Stimulated activated CD4-positive, alpha-beta T cell treated with anti-CD3 and anti-CD28 coated beads, TNF-alpha, amount 100 ng/mL, for 1 hour (primary cell): ENCODE measurements around the gene ATF6.
"Not testable (repeated sequence)": the region's sequence is repeated elsewhere in the genome, so short reads cannot be mapped to it uniquely, and the experiment has no call there.

ENCODE experiments used
- DNase-seq, 3 donors: peaks; one replicate each; pipeline ENCODE4 v3.0.0-alpha.2; 2020; ENCODE audit warnings: low read depth in 3 of 3, low spot score in 1 of 3

ATF6 gene

DNA sequence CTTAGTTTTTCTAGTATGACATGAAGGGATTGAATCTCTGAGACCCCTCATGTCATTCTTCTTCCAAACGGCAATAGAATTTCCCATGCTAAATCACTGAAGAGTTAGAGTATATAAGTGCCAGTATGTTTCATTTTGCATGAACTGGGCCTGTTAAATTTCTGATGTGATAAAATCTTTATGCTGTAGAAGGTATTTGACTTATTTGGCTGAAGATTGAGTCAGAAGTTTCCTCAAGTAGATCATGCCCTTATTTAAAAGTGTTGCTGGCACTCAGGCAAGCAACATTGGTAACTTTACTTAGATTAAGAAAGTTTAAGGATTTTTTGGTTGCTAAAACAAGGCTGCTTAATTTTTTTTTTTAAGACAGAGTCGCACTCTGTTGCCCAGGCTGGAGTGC lies 13.3 kb downstream of the ATF6 start:
- DNase-seq: no peak

DNA sequence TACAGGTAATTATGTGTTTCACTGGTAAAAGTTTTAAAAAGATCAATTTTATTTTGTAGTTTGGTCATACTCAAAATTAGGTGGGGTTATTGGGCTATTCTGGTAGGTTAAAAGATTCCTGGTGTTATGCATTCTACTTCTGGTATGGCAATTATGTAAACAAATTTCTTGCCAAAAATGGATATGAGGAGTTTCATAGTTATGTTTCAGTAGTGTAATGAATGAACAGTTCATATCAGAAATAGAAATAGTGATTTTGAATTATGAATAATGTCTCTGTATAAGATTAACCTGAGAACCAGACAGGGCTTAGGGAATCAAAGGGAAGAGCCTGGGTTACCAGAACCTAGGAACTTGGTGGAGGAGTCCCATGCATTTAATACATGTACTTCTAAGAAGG lies 15.9 kb downstream of the ATF6 start:
- no peak for DNase-seq

DNA sequence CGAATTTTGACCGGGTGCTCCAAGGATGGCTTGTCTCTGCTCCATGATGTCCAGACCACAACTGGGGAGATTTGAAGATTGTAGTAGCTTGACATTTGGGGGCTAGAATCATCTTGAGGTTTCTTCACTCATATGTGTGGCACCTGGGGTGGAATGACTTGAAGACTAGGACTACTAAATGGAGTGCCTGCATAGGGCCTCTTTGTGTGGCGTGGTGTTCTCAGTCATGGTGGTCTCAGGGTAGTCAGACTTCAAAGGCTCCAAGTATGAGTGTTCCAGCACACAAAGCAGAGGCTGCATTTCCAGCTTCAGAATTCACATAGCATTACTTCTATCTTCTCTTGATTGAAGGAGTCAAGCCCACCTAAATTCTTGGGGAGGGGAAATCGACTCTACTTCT lies 16.8 kb downstream of the ATF6 start:
- DNase-seq: no peak

DNA sequence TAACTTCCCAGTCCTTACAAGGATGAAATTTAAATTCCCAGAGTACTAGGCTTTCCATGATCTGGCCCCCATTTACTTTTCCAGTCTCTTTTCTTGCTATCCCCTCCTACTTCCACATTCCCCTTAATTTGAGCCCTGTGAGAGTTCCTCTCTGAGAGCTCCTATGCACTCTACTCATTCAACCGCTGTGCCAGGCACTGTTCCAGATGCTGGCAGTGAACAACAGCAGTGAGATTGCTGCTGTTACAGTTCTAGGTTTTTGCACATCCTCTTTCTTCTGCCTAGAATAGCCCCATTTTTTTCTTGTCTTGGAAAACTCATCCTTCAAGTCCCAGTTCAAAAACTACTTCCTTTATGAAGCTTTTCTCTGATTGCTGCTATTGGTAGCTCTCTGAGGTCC lies 18.8 kb downstream of the ATF6 start:
- no peak for DNase-seq

DNA sequence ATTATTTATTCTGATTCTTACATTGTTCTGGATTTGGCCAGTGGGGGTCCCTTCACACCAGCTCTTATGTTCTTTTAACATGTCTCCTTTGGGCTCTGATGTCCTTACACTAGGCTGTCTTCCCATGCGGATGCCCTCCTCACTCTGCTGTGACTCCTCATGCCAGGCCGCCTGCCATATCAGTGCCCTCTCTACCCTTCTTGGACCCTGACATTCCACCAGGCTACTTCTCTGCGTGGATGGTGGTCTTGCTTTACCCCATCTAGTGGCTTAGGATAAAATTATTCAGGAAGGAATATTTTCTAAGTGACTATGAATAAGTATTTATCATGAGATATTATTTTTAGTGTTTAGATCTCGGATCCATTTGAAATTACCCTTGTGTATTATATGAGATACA lies 21.2 kb downstream of the ATF6 start:
- DNase-seq: no peak

DNA sequence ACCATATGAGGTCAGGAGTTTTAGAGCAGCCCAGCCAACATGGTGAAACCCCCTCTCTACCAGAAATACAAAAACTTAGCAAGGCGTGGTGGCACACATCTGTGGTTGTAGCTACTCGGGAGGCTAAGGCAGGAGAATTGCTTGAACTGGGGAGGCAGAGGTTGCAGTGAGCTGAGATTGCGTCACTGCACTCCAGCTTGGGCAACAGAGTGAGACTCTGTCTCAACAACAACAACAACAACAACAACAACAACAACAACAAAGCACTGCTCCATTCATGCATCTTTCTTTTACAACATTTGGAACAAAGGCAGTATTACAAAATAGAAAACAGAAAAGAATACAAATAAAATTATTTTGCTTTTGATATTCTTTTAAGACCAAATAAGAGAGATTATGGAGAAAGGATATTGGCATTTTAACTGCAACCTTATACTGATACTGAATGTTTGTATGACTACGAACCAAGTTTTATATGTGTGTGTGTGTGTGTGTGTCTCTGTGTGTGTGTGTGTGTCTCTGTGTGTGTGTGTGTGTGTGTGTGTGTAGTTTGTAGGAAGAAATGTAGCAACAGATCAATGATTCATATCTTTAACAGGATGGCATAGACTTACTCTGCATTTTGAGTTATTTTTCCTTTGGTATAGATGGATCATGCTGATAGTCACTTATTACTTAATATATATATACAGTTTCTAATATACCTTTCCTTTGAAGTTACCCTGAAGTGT lies 24.6 kb downstream of the ATF6 start:
- DNase-seq: no peak

DNA sequence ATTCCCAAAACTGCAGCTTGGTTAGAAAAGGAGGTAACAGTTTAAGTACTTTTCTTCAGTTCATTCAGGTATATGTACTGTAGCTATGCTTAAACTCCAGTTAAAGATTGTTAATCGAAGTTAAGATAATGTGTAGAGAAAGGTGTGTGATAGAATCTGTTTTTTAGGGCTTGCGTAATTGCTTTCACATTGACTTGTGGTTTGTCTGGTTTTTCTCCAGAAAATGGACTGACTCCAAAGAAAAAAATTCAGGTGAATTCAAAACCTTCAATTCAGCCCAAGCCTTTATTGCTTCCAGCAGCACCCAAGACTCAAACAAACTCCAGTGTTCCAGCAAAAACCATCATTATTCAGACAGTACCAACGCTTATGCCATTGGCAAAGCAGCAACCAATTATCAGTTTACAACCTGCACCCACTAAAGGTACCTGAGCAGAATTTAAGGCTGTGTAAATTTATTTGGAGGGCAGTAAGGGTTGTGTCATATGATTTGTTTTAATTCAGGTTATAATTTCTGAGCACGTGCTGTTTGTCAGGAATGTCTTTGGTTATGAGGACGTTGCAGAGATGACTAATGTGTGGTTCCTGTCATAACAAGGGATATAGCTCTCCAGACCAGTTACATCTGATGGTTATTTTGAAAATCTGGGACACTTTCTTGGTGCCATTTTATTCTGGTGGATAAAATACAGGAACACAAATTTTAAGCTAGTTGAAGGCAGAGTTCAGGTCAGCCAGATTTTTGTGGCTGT lies 26.0 kb downstream of the ATF6 start:
- no peak for DNase-seq

DNA sequence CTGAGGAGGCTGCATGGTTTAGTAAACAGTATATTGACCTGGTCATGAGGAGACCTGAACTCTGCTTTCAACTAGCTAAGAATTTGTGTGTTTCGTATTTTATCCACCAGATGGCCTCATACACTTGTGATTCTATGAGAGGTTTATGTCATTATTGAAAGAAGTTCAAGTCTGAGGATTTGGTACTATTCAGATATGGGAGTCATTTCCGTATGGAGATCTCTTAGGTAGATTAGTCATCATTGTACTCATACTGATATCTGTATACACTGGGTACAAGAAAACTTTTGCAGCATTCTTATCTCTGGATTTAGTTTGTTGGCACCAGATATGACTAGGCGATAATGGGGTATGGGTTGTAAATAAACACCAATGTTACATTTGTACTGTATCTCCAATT lies 26.6 kb downstream of the ATF6 start:
- DNase-seq: no peak

DNA sequence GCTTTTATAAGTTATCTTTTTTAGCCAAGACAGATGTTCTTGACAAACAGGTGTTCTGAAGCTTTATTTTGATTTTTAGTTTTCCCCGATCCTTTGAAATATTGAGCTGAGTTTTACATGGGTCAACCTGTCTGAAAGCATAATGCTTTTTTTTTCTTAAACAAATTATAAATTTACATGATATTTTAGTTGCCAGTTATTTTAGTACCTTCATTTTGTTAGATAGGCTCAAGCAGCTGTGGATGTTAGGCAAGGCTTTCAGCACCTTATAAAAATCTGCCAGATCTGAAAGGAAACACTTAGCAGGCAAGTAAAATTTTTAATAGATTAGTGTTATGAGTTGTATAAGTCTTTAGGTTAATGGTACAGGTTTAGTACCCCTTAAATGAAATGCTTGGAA lies 33.7 kb downstream of the ATF6 start:
- DNase-seq: no peak

DNA sequence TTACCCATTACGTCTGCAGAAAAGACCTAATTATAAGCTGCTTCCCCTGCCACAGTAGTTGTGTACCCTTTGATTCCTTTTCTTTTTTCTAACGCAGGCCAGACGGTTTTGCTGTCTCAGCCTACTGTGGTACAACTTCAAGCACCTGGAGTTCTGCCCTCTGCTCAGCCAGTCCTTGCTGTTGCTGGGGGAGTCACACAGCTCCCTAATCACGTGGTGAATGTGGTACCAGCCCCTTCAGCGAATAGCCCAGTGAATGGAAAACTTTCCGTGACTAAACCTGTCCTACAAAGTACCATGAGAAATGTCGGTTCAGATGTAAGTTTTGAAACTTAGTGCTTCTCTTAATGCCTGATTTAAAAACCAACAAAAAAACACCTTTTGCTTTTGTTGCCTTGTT lies 35.8 kb downstream of the ATF6 start:
- DNase-seq: no peak

DNA sequence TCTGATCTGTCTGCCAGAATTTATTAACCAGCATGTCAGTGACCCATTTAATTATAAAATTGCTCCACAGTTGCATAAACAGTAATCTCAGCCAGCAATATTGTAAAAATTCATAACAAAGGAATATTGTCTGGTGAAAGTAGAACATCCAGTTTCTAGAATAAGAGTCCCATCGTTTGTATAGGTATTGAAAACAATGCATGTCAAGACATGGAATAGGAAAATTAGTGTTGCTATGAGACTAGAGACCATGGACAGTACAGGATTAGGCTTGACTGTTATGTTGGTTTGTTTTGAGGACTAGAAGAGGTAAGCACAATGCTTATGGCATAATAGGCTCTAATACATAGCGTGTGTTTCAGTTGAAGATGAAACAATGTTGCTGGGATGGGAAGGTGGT lies 37.1 kb downstream of the ATF6 start:
- DNase-seq: no peak

DNA sequence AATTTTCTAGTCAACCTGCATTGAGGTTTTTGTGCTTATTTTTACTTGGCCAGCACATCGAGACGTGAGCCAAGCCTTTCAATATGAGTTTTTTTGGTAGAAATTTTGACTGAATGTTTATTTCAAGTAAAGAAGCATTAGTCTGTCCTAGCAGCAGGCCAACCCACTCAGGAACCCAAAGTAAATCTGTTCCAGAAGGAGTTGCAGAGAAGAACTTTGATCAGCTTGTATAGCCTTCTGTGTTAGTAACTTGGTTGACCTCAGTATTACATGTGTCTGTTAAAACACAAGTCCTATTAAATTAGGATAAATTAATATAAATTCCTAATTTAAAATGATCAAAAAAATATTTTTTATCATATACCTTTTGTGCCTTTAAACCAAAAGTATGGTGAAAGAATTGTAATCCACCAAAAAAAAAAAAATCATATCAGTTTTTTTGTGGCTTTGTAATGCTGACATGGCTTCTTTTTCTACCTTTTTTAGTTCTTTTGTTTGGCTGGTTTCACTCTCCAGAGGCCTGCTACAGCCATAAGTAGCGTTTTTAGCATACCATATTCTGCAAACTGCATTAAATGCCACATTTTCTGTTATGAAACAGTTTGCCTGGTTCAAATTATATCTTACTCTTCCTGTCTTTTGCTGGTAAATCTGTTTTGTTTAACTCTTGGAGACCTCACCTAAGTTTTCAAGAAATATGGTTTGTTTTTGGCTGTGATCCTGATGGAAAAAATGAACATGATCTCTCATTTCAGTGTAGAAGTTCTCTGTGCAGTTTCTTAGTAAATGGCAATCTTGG lies 39.5 kb downstream of the ATF6 start:
- no peak for DNase-seq

DNA sequence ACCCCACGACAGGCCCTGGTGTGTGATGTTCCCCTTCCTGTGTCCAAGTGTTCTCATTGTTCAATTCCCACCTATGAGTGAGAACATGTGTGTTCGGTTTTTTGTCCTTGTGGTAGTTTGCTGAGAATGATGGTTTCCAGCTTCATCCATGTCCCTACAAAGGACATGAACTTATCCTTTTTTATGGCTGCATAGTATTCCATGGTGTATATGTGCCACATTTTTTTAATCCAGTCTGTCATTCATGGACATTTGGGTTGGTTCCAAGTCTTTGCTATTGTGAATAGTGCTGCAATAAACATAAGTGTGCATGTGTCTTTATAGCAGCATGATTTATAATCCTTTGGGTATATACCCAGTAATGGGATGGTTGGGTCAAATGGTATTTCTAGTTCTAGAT lies 43.1 kb downstream of the ATF6 start:
- DNase-seq: not testable (repeated sequence)

DNA sequence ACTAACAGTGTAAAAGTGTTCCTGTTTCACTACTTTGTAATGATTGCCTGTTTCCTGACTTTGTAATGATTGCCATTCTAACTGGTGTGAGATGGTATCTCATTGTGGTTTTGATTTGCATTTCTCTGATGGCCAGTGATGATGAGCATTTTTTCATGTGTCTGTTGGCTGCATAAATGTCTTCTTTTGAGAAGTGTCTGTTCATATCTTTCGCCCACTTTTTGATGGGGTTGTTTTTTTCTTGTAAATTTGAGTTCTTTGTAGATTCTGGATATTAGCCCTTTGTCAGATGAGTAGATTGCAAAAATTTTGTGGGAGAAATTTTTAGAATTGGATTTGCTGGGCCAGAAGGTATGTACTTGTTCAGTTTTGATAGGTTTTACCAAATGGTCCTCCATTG lies 43.5 kb downstream of the ATF6 start:
- not testable (repeated sequence) for DNase-seq

DNA sequence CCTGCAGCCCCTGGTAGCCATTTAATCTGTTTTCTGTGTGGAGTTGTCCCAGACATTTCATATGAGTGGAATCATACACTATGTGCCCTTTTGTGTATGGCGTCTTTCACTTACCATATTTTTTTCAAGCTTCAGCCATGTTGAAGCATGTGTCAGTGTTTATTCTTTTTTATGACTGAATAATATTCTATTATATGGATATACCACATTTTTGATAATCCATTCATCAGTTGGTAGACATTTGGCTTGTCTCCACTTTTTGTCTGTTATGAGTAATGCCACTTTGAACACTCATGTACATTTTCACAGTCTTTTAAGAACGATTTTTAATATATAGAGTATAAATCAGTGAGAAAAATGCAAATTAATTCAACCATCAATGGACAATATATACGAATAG lies 44.7 kb downstream of the ATF6 start:
- DNase-seq: no peak

DNA sequence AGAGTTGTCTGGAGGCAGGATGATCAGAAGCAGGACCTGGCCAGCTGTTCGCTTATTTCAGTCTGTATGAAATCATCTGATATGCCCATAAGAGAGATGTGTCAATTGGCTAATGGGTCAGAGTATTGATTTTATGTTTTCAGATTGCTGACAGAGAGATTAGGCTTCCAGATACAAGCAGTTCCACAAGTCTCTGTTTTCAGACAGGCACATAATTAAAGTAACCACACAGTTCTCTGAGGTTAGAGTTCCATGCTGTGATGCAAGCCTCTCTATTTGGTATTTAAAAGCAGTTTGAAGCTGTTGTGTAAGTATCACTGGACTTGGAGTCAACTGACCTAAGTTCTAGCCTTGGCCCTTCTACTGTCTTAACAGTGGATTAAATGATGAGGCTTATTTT lies 50.1 kb downstream of the ATF6 start:
- DNase-seq: no peak

DNA sequence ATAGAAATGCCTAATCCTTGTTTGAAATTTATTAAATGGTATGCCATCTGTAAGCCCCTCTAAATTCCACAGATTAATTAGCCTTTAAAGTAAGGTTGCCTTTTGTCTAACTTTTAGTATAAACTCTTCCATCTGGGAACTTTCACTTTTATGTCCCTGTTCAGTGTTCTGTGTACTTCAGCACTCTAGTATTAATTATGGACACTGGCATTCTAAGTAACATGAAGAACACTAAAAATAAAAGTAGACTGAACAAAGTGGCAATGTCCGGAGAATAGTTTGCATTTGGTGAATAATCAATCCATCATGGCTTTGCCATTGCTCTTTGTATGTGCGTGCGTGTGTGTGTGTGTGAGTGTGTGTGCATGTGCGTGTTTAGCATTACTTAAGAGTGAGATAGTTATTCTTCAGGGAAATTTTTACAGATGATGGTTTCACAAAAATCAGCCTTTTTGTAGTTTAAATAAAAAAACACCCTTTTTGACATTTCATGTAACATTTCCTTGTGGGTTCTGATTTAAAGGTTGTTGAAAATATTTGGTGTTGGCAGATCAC lies 51.1 kb downstream of the ATF6 start:
- DNase-seq: no peak

DNA sequence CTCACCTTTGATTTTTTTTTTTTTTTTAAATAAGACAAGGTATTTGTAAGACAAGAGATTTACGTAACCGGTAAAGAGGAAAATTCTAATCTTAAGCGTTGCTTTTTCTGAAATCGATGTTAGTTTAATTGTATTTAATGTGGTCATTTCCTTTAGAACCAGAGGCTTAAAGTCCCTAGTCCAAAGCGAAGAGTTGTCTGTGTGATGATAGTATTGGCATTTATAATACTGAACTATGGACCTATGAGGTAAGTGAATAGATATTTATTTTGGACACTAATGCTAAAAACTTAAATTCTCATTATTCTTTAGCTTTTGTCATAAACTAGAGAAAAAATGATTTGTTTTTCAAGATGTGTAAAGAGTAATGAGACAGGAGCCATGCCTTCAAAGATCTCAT lies 54.8 kb downstream of the ATF6 start:
- no peak for DNase-seq

DNA sequence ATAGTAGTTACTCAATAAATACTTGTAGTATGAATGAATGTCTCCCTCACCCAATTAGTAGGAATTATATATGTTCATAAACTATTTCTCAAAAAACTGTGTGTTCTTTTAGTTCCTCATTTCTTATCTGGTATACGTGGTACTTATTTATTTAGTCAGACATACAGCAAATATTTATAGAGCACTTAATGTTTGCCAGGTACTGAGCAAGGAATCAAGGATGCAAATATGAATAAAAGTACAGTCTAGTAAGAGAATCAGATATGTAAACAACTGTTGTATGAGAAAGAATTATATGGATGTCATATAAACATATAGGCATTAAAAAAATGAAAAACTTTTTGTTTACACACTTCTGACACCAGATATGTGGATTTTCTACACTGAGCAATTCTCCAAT lies 58.5 kb downstream of the ATF6 start:
- DNase-seq: no peak

DNA sequence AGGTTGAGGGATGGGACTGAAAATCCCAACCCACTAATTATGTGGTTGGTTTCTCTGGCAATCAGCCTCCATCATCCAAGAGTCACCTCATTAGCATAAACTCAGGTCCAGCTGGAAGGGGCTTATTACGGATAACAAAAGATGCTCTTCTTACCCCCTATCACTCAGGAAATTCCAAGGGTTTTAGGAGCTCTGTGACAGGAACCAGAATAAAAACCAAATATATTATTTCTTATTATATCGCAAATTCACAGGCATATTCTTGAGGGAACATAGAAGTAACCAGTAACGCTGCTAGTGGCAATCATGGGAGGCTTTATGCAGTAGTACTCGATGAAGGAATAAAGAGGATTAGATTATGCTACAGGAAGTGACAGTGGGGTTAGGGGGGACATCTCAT lies 59.7 kb downstream of the ATF6 start:
- DNase-seq: no peak

DNA sequence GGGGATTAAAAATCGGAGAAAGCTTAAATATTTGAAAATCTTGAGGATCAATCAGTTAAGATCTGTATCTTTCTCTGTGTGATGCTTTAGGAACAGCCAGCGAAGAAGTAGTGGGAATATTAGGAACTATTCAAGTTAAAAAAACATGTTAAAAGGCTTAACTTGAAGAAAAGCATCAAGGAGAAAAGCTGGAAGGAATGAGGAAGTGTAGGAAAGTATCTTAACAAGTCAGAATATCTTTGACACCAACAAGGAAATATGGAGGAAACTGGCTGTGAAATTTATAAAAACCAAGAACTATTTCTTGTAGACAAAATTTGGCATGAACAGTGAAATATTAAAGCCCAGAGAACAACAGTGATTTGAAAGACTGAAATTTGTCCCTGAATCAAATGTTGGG lies 60.4 kb downstream of the ATF6 start:
- no peak for DNase-seq

DNA sequence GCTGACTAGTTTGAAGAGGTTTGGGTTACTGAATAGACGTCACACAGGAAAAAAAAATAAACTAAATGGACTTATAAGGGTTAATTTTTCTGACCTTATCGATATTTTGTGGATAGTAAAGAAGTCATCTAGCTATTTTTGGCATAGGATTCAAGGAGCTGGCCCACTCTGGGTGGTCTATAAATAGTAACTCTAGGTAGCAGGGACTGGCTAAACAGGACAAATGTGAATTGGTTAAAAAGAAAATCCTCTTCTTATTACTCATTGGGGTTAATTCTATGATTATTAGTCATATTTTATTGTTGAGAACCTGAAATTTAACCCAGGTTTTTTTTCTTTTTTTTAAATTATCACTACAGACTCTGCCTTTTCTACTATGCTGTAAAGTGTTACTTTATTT lies 61.7 kb downstream of the ATF6 start:
- no peak for DNase-seq
